COLO668 (cell line): ENCODE data around the gene ANG.
"Not testable (repeated sequence)": the region's sequence is repeated elsewhere in the genome, so short reads cannot be mapped to it uniquely, and the experiment has no call there.

Experiments used
- DNase-seq: peaks from one replicate; lab custom pipeline; 2025; ENCODE audit not compliant: unreplicated experiment; lab: John Stamatoyannopoulos, UW

Gene ANG

GRCh38 chr14:20698018-20698329, 9.4 kb downstream of the ANG start:
- DNase-seq: no peak

DNA sequence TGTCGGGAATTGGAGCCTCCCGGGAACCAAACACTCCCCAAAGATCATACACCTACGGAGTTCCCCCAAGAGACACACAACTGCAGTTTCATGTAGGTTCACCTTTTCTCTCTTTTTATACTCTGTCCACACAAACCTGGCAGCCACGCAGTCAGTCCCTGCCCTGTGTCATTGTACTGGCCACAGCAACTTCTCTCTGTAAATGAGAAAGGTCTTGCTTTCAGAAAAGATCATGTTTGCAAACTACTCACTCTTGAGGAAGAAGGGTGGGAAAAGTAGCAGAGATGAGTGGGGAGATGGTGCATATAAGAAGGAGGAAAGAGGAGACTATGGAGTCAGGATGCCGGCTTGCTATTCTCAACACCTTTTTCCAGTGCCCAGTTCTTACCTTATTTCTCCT, 10.4 kb downstream of the ANG start:
- DNase-seq: no peak

DNA sequence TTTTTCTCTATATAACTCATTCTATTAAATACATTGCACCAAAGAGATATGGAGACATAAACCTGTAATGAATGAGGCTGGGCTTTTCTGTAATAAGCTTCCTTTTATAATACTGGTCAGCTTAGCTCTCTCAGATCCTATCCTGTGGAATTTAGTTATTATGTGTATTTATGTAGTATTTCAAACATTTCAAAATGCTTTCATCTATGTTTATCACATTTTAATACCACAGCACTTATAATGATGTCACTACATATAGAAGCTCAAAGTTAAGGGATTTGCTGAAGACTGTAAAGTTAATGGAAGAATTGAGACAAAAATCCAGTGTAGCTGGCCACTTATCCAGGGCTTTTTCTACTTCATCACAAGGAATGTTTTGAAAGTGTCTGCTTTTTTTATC, 11.4 kb downstream of the ANG start:
- DNase-seq: no peak

DNA sequence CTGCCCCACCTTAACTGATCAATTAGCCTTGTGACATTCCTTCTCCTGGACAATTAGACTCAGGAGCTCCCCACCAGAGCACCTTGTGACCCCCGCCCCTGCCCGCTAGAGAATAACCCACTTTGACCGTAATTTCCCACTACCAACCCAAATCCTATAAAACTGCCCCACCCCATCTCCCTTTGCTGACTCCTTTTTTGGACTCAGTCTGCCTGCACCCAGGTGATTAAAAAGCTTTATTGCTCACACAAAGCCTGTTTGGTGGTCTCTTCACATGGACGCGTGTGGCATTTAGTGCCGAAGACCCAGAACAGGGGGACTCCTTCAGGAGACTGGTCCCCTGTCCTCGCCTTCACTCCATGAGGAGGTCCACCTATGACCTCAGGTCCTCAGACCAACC, 12.4 kb downstream of the ANG start:
- not testable (repeated sequence) for DNase-seq

- DNase-seq: no peak
These were observed 18.2 kb downstream of the ANG start for GRCh38 chr14:20706657-20707355.

GRCh38 chr14:20707622-20708021, 19.1 kb downstream of the ANG start:
- DNase-seq: no peak

GRCh38 chr14:20711261-20711660, 22.7 kb downstream of the ANG start:
- DNase-seq: no peak

DNA sequence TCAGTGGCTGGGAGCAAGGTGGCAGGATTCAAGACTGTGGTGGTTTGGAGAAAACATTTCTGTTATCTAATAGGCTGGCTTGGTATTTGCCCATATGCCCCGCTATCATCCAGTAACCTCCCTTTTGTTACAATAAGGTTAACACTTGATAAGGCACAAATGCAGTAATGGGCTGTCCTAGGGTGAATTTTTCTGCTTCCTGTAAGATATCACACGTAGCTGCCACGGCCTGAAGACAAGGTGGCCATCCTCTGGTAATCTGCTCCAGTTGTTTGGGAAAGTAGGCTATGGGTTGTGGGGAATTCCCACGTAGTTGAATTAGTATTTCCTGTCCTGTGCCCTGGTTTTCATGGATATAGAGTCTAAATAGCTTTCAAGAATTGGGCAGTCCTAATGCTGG, 23.1 kb downstream of the ANG start:
- no peak for DNase-seq

GRCh38 chr14:20712904-20713303, 24.3 kb downstream of the ANG start:
- DNase-seq: no peak

DNA sequence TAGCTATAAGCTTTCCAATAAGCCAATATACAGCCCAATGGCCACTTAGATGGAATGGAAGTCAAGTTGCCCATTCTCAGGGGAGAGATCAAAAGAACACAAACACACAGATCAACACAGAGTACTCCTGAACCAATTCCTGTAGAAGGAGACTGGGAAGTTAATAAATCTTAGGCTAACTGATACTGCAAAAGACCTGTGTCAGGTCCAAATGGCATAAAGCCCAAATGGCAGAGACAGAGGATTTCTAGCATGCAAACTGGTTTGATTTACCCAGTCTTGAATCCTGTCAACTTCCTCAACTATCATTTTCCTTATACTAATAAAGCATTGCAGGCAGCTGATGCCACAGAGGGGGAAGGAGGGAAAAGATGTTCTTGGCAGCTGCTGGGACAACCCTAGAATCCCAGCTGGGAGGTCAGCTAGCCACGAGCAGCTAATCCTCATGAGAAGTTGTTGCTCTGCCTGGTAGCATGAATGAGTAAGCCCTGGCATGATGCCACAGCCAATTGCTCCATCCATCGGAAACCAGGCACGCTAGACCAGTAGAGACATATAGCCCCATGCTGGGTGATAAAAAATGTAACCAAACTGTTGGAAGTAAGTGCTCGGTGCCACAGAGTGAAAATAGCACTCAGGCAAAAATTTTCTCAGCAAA, 26.2 kb downstream of the ANG start:
- no peak for DNase-seq

DNA sequence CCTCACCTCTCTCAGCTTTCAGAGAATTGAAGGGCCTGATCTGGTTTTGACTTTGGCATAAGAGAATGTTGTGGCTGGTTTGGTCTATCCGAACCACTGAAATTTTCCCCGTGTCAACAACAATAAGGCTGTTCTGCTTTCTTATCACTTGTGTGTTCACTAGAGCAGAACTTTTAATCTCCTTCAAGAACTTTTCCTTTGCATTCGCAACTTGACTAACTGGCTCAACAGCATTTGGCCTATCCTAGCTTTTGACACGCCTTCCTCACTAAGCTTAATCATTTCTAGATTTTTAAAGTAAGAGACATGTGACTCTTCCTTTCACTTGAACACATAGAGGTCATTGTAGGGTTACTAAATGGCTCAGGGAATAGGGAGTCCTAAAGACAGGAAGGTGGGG, 31.2 kb downstream of the ANG start:
- no peak for DNase-seq

GRCh38 chr14:20720741-20721140, 32.2 kb downstream of the ANG start:
- no peak for DNase-seq

DNA sequence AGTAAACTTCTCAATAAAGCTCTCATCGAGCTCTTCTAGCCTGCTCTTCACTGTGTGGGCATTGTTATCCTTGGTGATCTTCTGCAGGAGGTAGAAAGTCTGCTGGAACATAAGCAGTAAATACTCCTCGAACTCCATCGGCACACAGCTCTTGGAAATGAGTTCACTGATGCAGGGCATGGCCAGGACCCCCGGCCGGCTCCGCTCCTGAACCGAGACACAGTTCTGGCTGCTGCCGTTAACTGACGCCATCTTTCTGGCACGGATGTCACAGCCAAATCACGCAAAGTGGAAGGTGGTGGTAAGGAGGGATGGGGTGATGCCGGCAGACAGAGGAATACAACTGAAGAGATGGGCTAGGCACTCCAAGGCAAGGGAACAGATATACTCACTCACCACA, 33.5 kb downstream of the ANG start:
- DNase-seq: no peak

- DNase-seq: no peak
These were observed 34.9 kb downstream of the ANG start for GRCh38 chr14:20723488-20723887.

DNA sequence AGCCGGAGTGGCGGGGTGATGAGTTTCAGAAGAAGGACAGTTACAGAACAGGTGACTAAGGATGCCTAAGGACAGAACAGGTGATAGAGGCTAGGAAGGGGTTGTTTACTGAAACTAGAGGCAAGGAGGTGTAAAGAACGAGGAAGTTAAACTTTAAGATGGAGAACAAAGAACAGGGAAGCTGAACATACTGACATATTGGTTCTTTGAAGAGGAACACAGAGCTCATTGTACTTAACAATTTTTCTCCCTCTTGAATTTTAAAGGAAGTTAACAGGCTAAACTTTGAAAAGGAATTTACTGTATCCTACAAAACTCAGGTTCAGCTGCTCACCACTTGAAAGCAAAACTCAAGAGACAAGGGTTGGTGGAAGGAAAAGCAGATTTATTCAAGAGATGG, 37.6 kb downstream of the ANG start:
- DNase-seq: not testable (repeated sequence)

DNA sequence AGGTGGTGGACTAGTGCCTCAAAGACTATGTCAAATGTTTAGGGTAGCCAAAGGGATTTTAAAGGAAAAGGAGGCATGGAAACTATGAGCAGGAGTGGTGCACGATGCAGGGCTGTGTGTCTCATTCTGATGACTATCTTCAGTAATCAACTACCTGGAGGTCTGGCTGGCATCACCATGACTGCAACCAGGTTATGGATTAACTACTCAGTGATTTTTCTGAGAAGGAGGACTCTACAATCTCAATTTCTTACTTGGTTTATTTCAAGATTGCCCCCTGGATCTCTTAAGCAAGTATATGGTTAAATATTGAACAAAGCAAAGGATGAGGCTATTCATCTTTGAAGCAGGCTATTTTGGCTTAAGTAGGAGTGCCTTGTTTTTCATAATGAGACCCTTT, 38.0 kb downstream of the ANG start:
- DNase-seq: no peak

DNA sequence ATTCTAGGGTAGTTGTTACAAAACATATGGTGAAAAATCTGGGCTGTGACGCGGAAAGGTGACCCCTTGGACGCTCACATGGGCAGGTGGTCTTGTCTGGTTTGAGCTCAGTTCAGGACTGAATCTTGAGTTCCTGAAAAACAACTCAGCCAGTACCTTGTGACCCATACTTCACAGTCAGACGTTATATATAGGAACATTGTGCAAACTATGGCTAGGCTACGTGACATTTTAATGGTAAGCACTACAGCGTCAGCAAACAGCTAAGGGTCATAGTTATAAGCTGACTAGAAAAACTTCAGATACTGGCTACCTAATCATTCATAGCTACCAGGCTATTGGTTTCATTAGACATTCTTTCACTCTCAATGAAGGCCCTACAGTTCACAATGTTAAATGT, 42.3 kb downstream of the ANG start:
- DNase-seq: no peak

- no peak for DNase-seq
These were observed 43.9 kb downstream of the ANG start for GRCh38 chr14:20732477-20732876.

- DNase-seq: no peak
These were observed 44.5 kb downstream of the ANG start for GRCh38 chr14:20732979-20733635.

DNA sequence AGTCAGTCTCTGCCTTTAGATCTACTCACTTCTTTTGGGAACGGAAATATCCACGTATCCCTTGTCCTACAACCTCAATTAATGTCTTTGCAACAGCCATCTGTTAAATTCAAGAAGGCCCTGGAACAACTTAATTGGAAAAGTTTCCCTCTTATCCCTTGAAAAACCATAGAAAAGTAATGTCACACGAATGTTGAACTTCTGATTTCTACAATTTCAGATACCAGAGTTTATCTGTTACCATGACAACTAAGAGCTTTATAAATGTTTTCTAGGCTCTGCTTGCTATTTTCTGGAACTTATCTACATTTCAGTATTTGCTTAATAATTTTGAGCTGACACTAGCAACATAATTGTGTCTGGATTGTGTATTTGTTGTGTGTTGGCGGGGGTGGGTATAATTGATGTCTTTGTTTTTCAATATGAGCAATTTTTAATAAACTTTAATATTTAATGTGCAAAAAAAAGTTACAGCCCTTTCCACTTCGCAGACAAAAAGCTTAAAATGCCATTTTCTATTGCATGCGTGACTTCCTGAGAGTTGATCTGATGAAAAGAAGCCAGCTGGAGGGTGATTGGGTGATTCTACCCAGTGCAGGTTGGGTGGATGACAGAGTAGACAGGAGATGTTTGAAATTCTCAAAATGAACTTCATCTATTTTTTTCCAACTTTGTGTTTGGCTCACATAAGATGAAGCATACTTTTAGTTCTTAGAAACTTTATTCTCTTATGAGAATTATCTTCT, 45.3 kb downstream of the ANG start:
- DNase-seq: no peak

GRCh38 chr14:20734430-20734806, 45.9 kb downstream of the ANG start:
- no peak for DNase-seq

GRCh38 chr14:20738292-20738691, 49.7 kb downstream of the ANG start:
- not testable (repeated sequence) for DNase-seq
